T-helper 2 cell treated with Interferon-gamma antibody and Interleukin-4, amounts not matched to agents 100 ng/mL and 5 ng/mL, for 36 hours (primary cell): ENCODE results near the gene EIF4G3. TPM values are rescaled to one million over a fixed set of nuclear protein-coding genes. Genes with fewer than 3 reads are reported as not detected.
"Not testable (repeated sequence)": the region's sequence is repeated elsewhere in the genome, so short reads cannot be mapped to it uniquely, and the experiment has no call there.

ENCODE experiments used
- intact Hi-C: fragments of 100-400 bp; cut with micrococcal nuclease; formaldehyde crosslinking; loops from one replicate; pipeline ENCODE4 v1.15.1; 2023
- total RNA-seq: library from RNA; stranded (reverse); gene quantifications from 2 replicates; pipeline ENCODE4 v1.2.3, GENCODE V29; 2022

Gene EIF4G3
- total RNA-seq, 1 donor from 2014 or later: 48.4 TPM

GRCh38 chr1:21153388-21153787 lies 23.3 kb downstream of the EIF4G3 start:
- intact Hi-C loops: no loop called here

- intact Hi-C loops: no loop called here
These were observed 24.1 kb downstream of the EIF4G3 start for GRCh38 chr1:21152423-21153100.

- intact Hi-C loops: no loop called here
These were observed 26.8 kb downstream of the EIF4G3 start for GRCh38 chr1:21149855-21150432.

- intact Hi-C loops: no loop called here
These were observed 27.3 kb downstream of the EIF4G3 start for GRCh38 chr1:21149430-21149854.

- intact Hi-C loops: no loop called here
These were observed 32.9 kb downstream of the EIF4G3 start for GRCh38 chr1:21143752-21144151.

- intact Hi-C loops: no loop called here
These were observed 33.6 kb downstream of the EIF4G3 start for GRCh38 chr1:21143138-21143537.

- intact Hi-C loops: no loop called here
These were observed 35.7 kb downstream of the EIF4G3 start for GRCh38 chr1:21141030-21141429.

GRCh38 chr1:21139601-21140000 lies 37.1 kb downstream of the EIF4G3 start:
- intact Hi-C loops: no loop called here

- intact Hi-C loops: not testable (repeated sequence)
These were observed 40.4 kb downstream of the EIF4G3 start for GRCh38 chr1:21136344-21136743.

- intact Hi-C loops: no loop called here
These were observed 45.5 kb downstream of the EIF4G3 start for GRCh38 chr1:21131200-21131599.

GRCh38 chr1:21129407-21129806 lies 47.3 kb downstream of the EIF4G3 start:
- intact Hi-C loops: no loop called here

GRCh38 chr1:21126324-21126723 lies 50.4 kb downstream of the EIF4G3 start:
- intact Hi-C loops: no loop called here

GRCh38 chr1:21124846-21125245 lies 51.9 kb downstream of the EIF4G3 start:
- intact Hi-C loops: no loop called here

- intact Hi-C loops: no loop called here
These were observed 53.3 kb downstream of the EIF4G3 start for GRCh38 chr1:21123287-21123948.

- intact Hi-C loops: no loop called here
These were observed 54.8 kb downstream of the EIF4G3 start for GRCh38 chr1:21121764-21122471.

GRCh38 chr1:21118167-21118566 lies 58.5 kb downstream of the EIF4G3 start:
- intact Hi-C loops: no loop called here

GRCh38 chr1:21117597-21118001 lies 59.1 kb downstream of the EIF4G3 start:
- intact Hi-C loops: no loop called here

- intact Hi-C loops: no loop called here
These were observed 59.5 kb downstream of the EIF4G3 start for GRCh38 chr1:21117159-21117558.

- intact Hi-C loops: no loop called here
These were observed 61.5 kb downstream of the EIF4G3 start for GRCh38 chr1:21115098-21115760.

GRCh38 chr1:21114431-21114830 lies 62.3 kb downstream of the EIF4G3 start:
- intact Hi-C loops: no loop called here

- intact Hi-C loops: no loop called here
These were observed 66.5 kb downstream of the EIF4G3 start for GRCh38 chr1:21110163-21110562.

- intact Hi-C loops: no loop called here
These were observed 70.0 kb downstream of the EIF4G3 start for GRCh38 chr1:21106709-21107108.
